ENCODE data around the gene MEI1.

DNA sequence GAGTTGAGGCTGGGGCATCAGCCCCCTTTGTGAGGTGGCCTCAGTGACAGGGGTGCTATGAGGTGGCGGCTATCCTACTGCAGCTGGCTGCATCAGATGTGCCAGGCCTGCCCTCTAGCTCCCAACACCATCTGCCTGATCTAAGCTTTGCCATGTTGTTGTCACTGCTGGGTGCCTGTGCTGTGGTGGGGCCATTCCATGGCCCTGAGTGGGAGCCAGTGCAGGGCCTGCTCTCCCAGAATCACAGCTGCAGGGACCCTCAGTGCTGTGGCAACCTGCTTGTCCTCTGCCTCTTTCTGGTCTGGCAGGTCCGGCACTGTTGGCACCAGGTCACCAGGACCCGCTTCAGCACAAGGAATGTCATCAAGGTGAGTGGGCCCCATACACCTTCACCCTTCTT lies 8.8 kb upstream of the MEI1 start:
- TF ChIP-seq, protein P1, sequence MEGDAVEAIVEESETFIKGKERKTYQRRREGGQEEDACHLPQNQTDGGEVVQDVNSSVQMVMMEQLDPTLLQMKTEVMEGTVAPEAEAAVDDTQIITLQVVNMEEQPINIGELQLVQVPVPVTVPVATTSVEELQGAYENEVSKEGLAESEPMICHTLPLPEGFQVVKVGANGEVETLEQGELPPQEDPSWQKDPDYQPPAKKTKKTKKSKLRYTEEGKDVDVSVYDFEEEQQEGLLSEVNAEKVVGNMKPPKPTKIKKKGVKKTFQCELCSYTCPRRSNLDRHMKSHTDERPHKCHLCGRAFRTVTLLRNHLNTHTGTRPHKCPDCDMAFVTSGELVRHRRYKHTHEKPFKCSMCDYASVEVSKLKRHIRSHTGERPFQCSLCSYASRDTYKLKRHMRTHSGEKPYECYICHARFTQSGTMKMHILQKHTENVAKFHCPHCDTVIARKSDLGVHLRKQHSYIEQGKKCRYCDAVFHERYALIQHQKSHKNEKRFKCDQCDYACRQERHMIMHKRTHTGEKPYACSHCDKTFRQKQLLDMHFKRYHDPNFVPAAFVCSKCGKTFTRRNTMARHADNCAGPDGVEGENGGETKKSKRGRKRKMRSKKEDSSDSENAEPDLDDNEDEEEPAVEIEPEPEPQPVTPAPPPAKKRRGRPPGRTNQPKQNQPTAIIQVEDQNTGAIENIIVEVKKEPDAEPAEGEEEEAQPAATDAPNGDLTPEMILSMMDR (IDR thresholded peaks at IDR 0.05 in 4 of 5, conservative IDR thresholded peaks at IDR 0.05 in 1 of 5): no peak
- no peak for TF ChIP-seq POLR2A (IDR thresholded peaks at IDR 0.05)

Data from gastrocnemius medialis (tissue), 4 donors.